K562 (cell line): ENCODE results near the gene FOXRED2. TPM values are rescaled to one million over a fixed set of nuclear protein-coding genes. Genes with fewer than 3 reads are reported as not detected.

Experiments used
- ATAC-seq: fragments of 200-7000 bp; cut with Tn5 transposase; 3 replicates; pipeline ENCODE4 v1.9.1; 2020; ENCODE audit warnings: moderate library complexity
- BruUV-seq: library from RNA; stranded (reverse); fragments of 400-500 nt; replicated peaks from 2 replicates; lab custom pipeline; 2021; lab: Mats Ljungman, UMichigan
- CTCF ChIA-PET: fragments of 300-600 bp; formaldehyde crosslinking; extraction: SDS; loops from one replicate; lab custom pipeline; 2021; ENCODE audit warnings: low intra/inter-chr PET ratio; lab: Yijun Ruan, JAX
- POLR2A ChIA-PET: fragments of 300-600, 350-650 bp; sonication (Branson Sonifier 250); formaldehyde crosslinking; extraction: SDS; loops from one replicate; lab custom pipeline; 2021; ENCODE audit warnings: antibody characterized with exemption, inconsistent platforms; lab: Yijun Ruan, JAX
- DNase-seq, 4 experiments: peaks; one replicate each; pipeline versions ENCODE4 v3.0.0 to v3.0.0-alpha.2; 2011 to 2018; ENCODE audit warnings: low spot score in 3 of 4, mixed read lengths in 3 of 4; ENCODE audit errors: extremely low read depth in 1 of 4
- FAIRE-seq: peaks from 2 replicates; lab custom pipeline; 2011; peaks lifted over from hg19 to GRCh38; lab: Jason Lieb, UNC
- H2AFZ ChIP-seq: 2 replicates; pipeline ENCODE4 v1.6.0; 2011; ENCODE audit warnings: low read depth, low read length, control low read depth, inconsistent platforms
- H3K27ac ChIP-seq: fragments of 200-600 bp; 3 replicates; pipeline ENCODE4 v1.8.0; 2011; ENCODE audit warnings: low read depth, mild to moderate bottlenecking, control low read depth, inconsistent platforms, low read length, moderate library complexity, mixed read lengths; ENCODE audit errors: extremely low read depth
- H3K27me3 ChIP-seq, 2 experiments: fragments of 300-600 bp in 1 of 2; 2 replicates in 1 of 2; 3 replicates in 1 of 2; pipeline versions ENCODE4 v1.6.0 to v1.8.0; 2011; ENCODE audit warnings: inconsistent platforms in 2 of 2, low read length in 2 of 2, mild to moderate bottlenecking in 1 of 2, mixed read lengths in 1 of 2, moderate library complexity in 1 of 2; ENCODE audit not compliant: control insufficient read depth in 2 of 2, insufficient read depth in 2 of 2
- H3K36me3 ChIP-seq: fragments of 300-600 bp; 3 replicates; pipeline ENCODE4 v1.8.0; 2011; ENCODE audit warnings: mild to moderate bottlenecking, low read length, inconsistent platforms; ENCODE audit not compliant: control insufficient read depth, insufficient read depth
- H3K4me1 ChIP-seq, 2 experiments: fragments of 200-600 bp in 1 of 2; replicated peaks in 1 of 2; 2 replicates in 1 of 2; 3 replicates in 1 of 2; pipeline versions ENCODE4 v1.5.1 to v1.8.0; 2011; ENCODE audit warnings: inconsistent platforms in 2 of 2, low read length in 2 of 2, mild to moderate bottlenecking in 1 of 2, mixed read lengths in 1 of 2, moderate library complexity in 1 of 2; ENCODE audit not compliant: control insufficient read depth in 2 of 2, insufficient read depth in 2 of 2
- H3K4me2 ChIP-seq: 2 replicates; pipeline ENCODE4 v1.6.1; 2011; ENCODE audit warnings: low read length, control low read depth, inconsistent platforms, mixed read lengths; ENCODE audit not compliant: insufficient read depth
- H3K4me3 ChIP-seq: fragments of 200-600 bp; sonication (generic), shearing (Covaris generic); 2 replicates; pipeline ENCODE4 v1.5.1; 2016; ENCODE audit warnings: control low read depth, inconsistent platforms
- H3K79me2 ChIP-seq: fragments of 200-600 bp; 3 replicates; pipeline ENCODE4 v1.8.0; 2011; ENCODE audit warnings: low read length, inconsistent platforms; ENCODE audit not compliant: control insufficient read depth, insufficient read depth
- H3K9ac ChIP-seq, 2 experiments: 2 replicates each; pipeline versions ENCODE4 v1.6.0 to v1.6.1; 2011; ENCODE audit warnings: low read depth in 2 of 2, low read length in 2 of 2, control low read depth in 1 of 2, inconsistent platforms in 1 of 2, mild to moderate bottlenecking in 1 of 2, mixed read lengths in 1 of 2; ENCODE audit not compliant: insufficient read depth in 1 of 2
- H3K9me1 ChIP-seq: one replicate; pipeline ENCODE4 v1.6.0; 2011; ENCODE audit warnings: inconsistent platforms, mild to moderate bottlenecking, low read length, moderate library complexity; ENCODE audit not compliant: control insufficient read depth, insufficient read depth
- H3K9me3 ChIP-seq: replicated peaks from 2 replicates; pipeline ENCODE4 v1.5.1; 2011; ENCODE audit warnings: low read depth, low read length, inconsistent platforms; ENCODE audit not compliant: control insufficient read depth, insufficient read depth
- H4K20me1 ChIP-seq: replicated peaks from 2 replicates; pipeline ENCODE4 v1.6.1; 2011; ENCODE audit warnings: low read length, inconsistent platforms, mixed read lengths; ENCODE audit not compliant: control insufficient read depth, insufficient read depth
- C11orf30 ChIP-seq: fragments of 450-650 bp; IDR thresholded peaks from 2 replicates; pipeline ENCODE4 v1.6.1; 2016; ENCODE audit warnings: low read depth, mild to moderate bottlenecking
- CSDE1 ChIP-seq, 2 experiments: fragments of 450-650 bp; IDR thresholded peaks; 2 replicates each; pipeline ENCODE4 v1.6.1; 2016; ENCODE audit warnings: mild to moderate bottlenecking in 1 of 2
- DIDO1 ChIP-seq: fragments of 450-650 bp; IDR thresholded peaks from 2 replicates; pipeline ENCODE4 v1.6.1; 2016; ENCODE audit warnings: low read depth, missing biosample characterization, missing genetic modification characterization
- HOXB6 ChIP-seq: fragments of 250-450 bp; sonication (Bioruptor Pico); IDR thresholded peaks from 2 replicates; pipeline ENCODE4 v1.5.1; 2022; ENCODE audit warnings: mild to moderate bottlenecking, borderline replicate concordance
- IRF2 ChIP-seq: sonication (generic); formaldehyde crosslinking; IDR thresholded peaks from 2 replicates; pipeline ENCODE4 v1.8.1; 2022; ENCODE audit warnings: mild to moderate bottlenecking, missing genetic modification reagents
- KLF16 ChIP-seq: IDR thresholded peaks from 2 replicates; pipeline ENCODE4 v1.6.1; 2016; ENCODE audit warnings: antibody characterized with exemption
- PHB2 ChIP-seq: fragments of 450-650 bp; IDR thresholded peaks from 2 replicates; pipeline ENCODE4 v1.6.1; 2017; ENCODE audit warnings: low read depth
- SMAD4 ChIP-seq: fragments of 250-450 bp; sonication (Bioruptor Pico); conservative IDR thresholded peaks from 2 replicates; pipeline ENCODE4 v1.8.0; 2021; ENCODE audit warnings: inconsistent platforms, mild to moderate bottlenecking, moderate library complexity
- STAG1 ChIP-seq: sonication (generic); formaldehyde crosslinking; IDR thresholded peaks from 2 replicates; pipeline ENCODE4 v1.5.0; 2020; ENCODE audit warnings: missing genetic modification reagents, borderline replicate concordance
- ZBTB1 ChIP-seq: sonication (generic); formaldehyde crosslinking; IDR thresholded peaks from 2 replicates; pipeline ENCODE4 v1.8.1; 2023; ENCODE audit warnings: missing genetic modification reagents, low read depth, mild to moderate bottlenecking, borderline replicate concordance
- WGBS: fragments of 100-300 bp; shearing (Covaris generic); methylation state at CpG from one replicate; pipeline ENCODE4 v1.1.6; 2016; ENCODE audit warnings: low coverage, mixed read lengths; ENCODE audit not compliant: insufficient coverage; ENCODE audit errors: missing lambda C conversion rate; 5-methylcytosine and 5-hydroxymethylcytosine counted together
- in situ Hi-C: fragments of 300-500 bp; cut with MboI; formaldehyde crosslinking; loops from 4 replicates; pipeline ENCODE4 v1.15.0; 2018; ENCODE audit warnings: inconsistent platforms, mixed read lengths
- intact Hi-C: fragments of 100-400 bp; cut with micrococcal nuclease; formaldehyde crosslinking; loops from 2 replicates; pipeline ENCODE4 v1.14.2; 2022
- polyA plus RNA-seq, 8 experiments: library from polyadenylated mRNA; depleted of rRNA in 4 of 8; stranded (reverse) in 5 of 8; unstranded in 3 of 8; fragments of >200 nt; fragmentation: Nextera tagmentation in 2 of 8; fragmentation: Illumina TruSeq in 1 of 8; extraction: Ambion mirVana in 2 of 8; extraction: Trizol in 1 of 8; gene quantifications; 2 replicates each; pipeline versions ENCODE4 v1.2.1 to v1.2.3, GENCODE V29; 2011 to 2014; ENCODE audit warnings: inconsistent platforms in 1 of 8, missing spikeins in 1 of 8
- total RNA-seq, 7 experiments: library from RNA; depleted of rRNA in 6 of 7; stranded (reverse); fragments of >200 nt in 6 of 7; fragmentation: Illumina TruSeq in 2 of 7; extraction: Trizol in 2 of 7; gene quantifications; 2 replicates each; pipeline versions ENCODE4 v1.2.1 to v1.2.3, GENCODE V29; 2011 to 2021; ENCODE audit warnings: low replicate concordance in 1 of 7
- TF ChIP-seq, protein P1 (sequence below): sonication (generic); formaldehyde crosslinking; IDR thresholded peaks from 2 replicates; pipeline ENCODE4 v1.8.0; 2022; ENCODE audit warnings: missing genetic modification reagents, mild to moderate bottlenecking, borderline replicate concordance
- TF ChIP-seq, protein P2 (sequence below), 3 experiments: IDR thresholded peaks in 2 of 3; conservative IDR thresholded peaks in 1 of 3; 2 replicates each; pipeline ENCODE4 v1.5.1; 2011 to 2012; ENCODE audit warnings: low read length in 3 of 3, mild to moderate bottlenecking in 3 of 3, control low read depth in 2 of 3, improper control_type of control experiment in 1 of 3, inconsistent platforms in 1 of 3, low read depth in 1 of 3, mixed read lengths in 1 of 3, moderate library complexity in 1 of 3; ENCODE audit not compliant: insufficient read depth in 2 of 3
- TF ChIP-seq, protein P3 (sequence below): sonication (generic); formaldehyde crosslinking; IDR thresholded peaks from 2 replicates; pipeline ENCODE4 v1.8.1; 2023; ENCODE audit warnings: mild to moderate bottlenecking, missing genetic modification reagents

FOXRED2 gene
- total and polyA plus RNA-seq, 9 of the 15 experiments (the other 6 are each of a cell fraction or from before 2014, with no cell fraction given), result 2.8 to 48.4 (median 7.8) TPM

DNA sequence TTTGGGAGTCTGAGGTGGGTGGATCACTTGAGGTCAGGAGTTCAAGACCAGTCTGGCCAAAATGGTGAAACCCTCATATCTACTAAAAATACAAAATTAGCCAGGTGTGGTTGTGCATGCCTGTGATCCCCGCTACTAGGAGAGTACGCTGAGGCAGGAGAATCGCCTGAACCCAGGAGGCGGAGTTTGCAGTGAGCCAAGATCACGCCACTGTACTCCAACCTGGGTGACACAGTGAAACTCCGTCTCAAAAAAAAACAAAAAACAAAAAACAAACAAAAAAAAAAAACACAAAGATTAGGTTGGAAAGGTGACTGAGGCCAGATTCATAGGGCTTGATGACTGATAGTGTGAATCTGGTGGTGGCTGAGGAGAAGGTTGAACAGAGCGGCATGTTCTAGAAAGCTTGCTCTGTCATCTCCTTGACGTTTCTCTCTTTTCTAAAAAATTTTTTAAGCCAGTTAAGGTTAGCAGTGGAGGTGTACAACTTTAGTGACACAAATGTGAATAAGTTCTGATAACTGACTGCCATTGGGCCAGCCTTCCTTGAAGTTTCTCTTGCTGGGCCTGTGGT lies 66.3 kb downstream of the FOXRED2 start:
- Histone ChIP-seq H3K4me1 (peaks cover 9 to 11% of the 10 kb centered on the region in 2 experiments; a peak in 4 of 5 replicates), H3K4me2 (no peak overlapping the region), H4K20me1 (no peaks in the 10 kb centered on the region), H3K4me3 (no peak overlapping the region), H3K36me3 (no peaks in the 10 kb centered on the region), H3K9me1 (no peaks in the 10 kb centered on the region), H2AFZ (peak overlapping the region; percentile 7; the same call in 1 of the 2 replicates), H3K9ac (no peak overlapping the region), H3K79me2 (no peaks in the 10 kb centered on the region), H3K27me3 (no peaks in the 10 kb centered on the region), H3K27ac (no peak overlapping the region), H3K9me3 (no peaks in the 10 kb centered on the region)
- BruUV-seq, result no TSS peak
- 69% methylated on average over 7 of the region's 8 CpGs for WGBS
- ChIA-PET CTCF (no interaction called here), POLR2A (no interaction called here)
- TF ChIP-seq, protein P1, sequence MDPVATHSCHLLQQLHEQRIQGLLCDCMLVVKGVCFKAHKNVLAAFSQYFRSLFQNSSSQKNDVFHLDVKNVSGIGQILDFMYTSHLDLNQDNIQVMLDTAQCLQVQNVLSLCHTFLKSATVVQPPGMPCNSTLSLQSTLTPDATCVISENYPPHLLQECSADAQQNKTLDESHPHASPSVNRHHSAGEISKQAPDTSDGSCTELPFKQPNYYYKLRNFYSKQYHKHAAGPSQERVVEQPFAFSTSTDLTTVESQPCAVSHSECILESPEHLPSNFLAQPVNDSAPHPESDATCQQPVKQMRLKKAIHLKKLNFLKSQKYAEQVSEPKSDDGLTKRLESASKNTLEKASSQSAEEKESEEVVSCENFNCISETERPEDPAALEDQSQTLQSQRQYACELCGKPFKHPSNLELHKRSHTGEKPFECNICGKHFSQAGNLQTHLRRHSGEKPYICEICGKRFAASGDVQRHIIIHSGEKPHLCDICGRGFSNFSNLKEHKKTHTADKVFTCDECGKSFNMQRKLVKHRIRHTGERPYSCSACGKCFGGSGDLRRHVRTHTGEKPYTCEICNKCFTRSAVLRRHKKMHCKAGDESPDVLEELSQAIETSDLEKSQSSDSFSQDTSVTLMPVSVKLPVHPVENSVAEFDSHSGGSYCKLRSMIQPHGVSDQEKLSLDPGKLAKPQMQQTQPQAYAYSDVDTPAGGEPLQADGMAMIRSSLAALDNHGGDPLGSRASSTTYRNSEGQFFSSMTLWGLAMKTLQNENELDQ (CRISPR knock-in tag), result no peak
- TF ChIP-seq HOXB6 (CRISPR knock-in tag) (no peak), DIDO1 (no peak), PHB2 (no peak), ZBTB1 (CRISPR knock-in tag) (no peak), STAG1 (CRISPR knock-in tag) (no peak), IRF2 (CRISPR knock-in tag) (no peak), SMAD4 (no peak), C11orf30 (no peak), KLF16 (no peak), CSDE1 (IDR thresholded peaks at IDR 0.05) (no peak)
- TF ChIP-seq, protein P2, sequence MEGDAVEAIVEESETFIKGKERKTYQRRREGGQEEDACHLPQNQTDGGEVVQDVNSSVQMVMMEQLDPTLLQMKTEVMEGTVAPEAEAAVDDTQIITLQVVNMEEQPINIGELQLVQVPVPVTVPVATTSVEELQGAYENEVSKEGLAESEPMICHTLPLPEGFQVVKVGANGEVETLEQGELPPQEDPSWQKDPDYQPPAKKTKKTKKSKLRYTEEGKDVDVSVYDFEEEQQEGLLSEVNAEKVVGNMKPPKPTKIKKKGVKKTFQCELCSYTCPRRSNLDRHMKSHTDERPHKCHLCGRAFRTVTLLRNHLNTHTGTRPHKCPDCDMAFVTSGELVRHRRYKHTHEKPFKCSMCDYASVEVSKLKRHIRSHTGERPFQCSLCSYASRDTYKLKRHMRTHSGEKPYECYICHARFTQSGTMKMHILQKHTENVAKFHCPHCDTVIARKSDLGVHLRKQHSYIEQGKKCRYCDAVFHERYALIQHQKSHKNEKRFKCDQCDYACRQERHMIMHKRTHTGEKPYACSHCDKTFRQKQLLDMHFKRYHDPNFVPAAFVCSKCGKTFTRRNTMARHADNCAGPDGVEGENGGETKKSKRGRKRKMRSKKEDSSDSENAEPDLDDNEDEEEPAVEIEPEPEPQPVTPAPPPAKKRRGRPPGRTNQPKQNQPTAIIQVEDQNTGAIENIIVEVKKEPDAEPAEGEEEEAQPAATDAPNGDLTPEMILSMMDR (IDR thresholded peaks at IDR 0.05 in 2 of 3, conservative IDR thresholded peaks at IDR 0.05 in 1 of 3; ENCODE audit: insufficient read depth in 2 of 3, low read depth in 1 of 3, low read length in 3 of 3), result no peak
- TF ChIP-seq, protein P3, sequence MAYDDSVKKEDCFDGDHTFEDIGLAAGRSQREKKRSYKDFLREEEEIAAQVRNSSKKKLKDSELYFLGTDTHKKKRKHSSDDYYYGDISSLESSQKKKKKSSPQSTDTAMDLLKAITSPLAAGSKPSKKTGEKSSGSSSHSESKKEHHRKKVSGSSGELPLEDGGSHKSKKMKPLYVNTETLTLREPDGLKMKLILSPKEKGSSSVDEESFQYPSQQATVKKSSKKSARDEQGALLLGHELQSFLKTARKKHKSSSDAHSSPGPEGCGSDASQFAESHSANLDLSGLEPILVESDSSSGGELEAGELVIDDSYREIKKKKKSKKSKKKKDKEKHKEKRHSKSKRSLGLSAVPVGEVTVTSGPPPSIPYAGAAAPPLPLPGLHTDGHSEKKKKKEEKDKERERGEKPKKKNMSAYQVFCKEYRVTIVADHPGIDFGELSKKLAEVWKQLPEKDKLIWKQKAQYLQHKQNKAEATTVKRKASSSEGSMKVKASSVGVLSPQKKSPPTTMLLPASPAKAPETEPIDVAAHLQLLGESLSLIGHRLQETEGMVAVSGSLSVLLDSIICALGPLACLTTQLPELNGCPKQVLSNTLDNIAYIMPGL (CRISPR knock-in tag), result no peak
- ATAC-seq, result no peak
- FAIRE-seq, result no peak
- intact Hi-C loops, result no loop called here
- DNase-seq, result no peak
- in situ Hi-C loops, result no loop called here
